Ascending aorta (tissue), 2 donors: ENCODE results near the gene SLC16A8. TPM values are rescaled to one million over a fixed set of nuclear protein-coding genes. Genes with fewer than 3 reads are reported as not detected.

ENCODE experiments used
- DNase-seq, 2 donors: peaks; one replicate each; pipeline ENCODE4 v3.0.0-alpha.2; 2019; ENCODE audit warnings: low spot score in 2 of 2
- H3K27ac ChIP-seq, 2 donors: fragments of 200-600 bp; sonication (generic); one replicate each; pipeline ENCODE4 v1.5.1; 2016 to 2017; ENCODE audit warnings: mild to moderate bottlenecking in 1 of 2
- H3K27me3 ChIP-seq: fragments of 200-600 bp; sonication (generic); one replicate; pipeline ENCODE4 v1.5.1; 2017
- H3K36me3 ChIP-seq, 2 donors: fragments of 200-600 bp; sonication (generic); one replicate each; pipeline ENCODE4 v1.5.1; 2016
- H3K4me1 ChIP-seq, 2 donors: fragments of 200-600 bp; sonication (generic); one replicate each; pipeline ENCODE4 v1.5.1; 2016 to 2017; ENCODE audit warnings: mild to moderate bottlenecking in 1 of 2
- H3K4me3 ChIP-seq, 2 donors: fragments of 200-600 bp; sonication (generic); one replicate each; pipeline ENCODE4 v1.5.1; 2016 to 2017; ENCODE audit warnings: mild to moderate bottlenecking in 1 of 2
- H3K9me3 ChIP-seq, 2 donors: fragments of 200-600 bp; sonication (generic); one replicate each; pipeline ENCODE4 v1.5.1; 2016
- intact Hi-C: fragments of 100-400 bp; cut with DNase I; formaldehyde crosslinking; loops from one replicate; pipeline ENCODE4 v1.15.1; 2023
- total RNA-seq: library from RNA; depleted of rRNA; stranded (reverse); fragments of >200 nt; gene quantifications from one replicate; pipeline ENCODE4 v1.1.0, GENCODE V29; 2016
- TF ChIP-seq, protein P1 (sequence below), 3 experiments: fragments of 200-600 bp in 2 of 3; fragments of 450-650 bp in 1 of 3; sonication (generic) in 2 of 3; IDR thresholded peaks; one replicate each; pipeline ENCODE4 v1.5.1; 2016 to 2019; ENCODE audit warnings: antibody characterized with exemption in 3 of 3, mild to moderate bottlenecking in 1 of 3, moderate library complexity in 1 of 3

SLC16A8 gene
- total RNA-seq, 1 donor from 2014 or later = not detected

DNA sequence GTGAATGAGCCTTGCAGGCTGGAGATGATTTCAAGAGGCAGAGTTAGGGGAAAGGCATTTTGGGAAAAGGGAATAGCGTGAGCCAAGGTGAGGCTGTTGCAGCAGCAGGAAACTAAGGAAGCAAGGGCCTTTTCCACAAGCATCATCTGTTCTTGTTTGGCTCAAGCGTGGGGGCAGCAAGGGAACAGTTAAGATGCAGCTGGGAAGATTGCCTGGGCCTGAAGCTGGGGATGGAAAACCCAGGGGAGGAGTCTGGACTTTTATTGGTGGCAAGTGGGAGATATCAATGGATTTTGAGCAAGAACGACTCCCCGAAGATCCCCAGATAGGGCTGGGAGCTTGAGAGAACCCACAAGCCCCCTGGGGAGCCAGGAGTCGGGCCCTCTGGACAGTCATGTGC, 54.1 kb downstream of the SLC16A8 start:
- intact Hi-C loops = no loop called here
- Histone ChIP-seq H3K27me3 (no peaks in the 10 kb centered on the region), H3K4me1 (peaks cover 4 to 16% of the 10 kb centered on the region in 2 donors), H3K9me3 (no peaks in the 10 kb centered on the region), H3K27ac (no peak overlapping the region), H3K36me3 (no peaks in the 10 kb centered on the region), H3K4me3 (no peak overlapping the region)
- TF ChIP-seq, protein P1, sequence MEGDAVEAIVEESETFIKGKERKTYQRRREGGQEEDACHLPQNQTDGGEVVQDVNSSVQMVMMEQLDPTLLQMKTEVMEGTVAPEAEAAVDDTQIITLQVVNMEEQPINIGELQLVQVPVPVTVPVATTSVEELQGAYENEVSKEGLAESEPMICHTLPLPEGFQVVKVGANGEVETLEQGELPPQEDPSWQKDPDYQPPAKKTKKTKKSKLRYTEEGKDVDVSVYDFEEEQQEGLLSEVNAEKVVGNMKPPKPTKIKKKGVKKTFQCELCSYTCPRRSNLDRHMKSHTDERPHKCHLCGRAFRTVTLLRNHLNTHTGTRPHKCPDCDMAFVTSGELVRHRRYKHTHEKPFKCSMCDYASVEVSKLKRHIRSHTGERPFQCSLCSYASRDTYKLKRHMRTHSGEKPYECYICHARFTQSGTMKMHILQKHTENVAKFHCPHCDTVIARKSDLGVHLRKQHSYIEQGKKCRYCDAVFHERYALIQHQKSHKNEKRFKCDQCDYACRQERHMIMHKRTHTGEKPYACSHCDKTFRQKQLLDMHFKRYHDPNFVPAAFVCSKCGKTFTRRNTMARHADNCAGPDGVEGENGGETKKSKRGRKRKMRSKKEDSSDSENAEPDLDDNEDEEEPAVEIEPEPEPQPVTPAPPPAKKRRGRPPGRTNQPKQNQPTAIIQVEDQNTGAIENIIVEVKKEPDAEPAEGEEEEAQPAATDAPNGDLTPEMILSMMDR (IDR thresholded peaks at IDR 0.05) = no peak
- no peak for DNase-seq

DNA sequence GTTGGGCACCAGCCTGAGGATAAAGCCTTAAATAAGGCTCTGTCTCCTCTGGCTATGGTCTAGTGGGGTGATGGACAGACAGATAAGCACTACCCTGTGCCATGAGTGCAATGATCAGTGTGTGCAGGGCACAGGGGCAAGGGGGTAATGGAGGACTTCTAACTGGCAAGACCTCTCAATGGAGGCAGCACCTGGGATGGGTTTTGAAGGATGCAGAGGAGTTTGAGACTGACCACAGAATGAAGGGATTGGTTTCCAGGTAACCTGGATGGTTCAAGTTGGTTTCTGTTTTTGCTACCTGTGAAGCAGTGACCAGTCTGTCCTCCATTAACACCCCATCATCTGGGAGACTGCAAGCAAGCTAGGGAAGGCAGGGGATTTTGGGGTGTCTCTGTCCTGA, 54.6 kb downstream of the SLC16A8 start:
- TF ChIP-seq, protein P1 (IDR thresholded peaks at IDR 0.05) = no peak
- no peaks in the 10 kb centered on the region for H3K36me3 ChIP-seq
- H3K4me1 ChIP-seq = peaks cover 3 to 10% of the 10 kb centered on the region in 2 donors
- no peak for DNase-seq
- H3K9me3 ChIP-seq = no peaks in the 10 kb centered on the region
- H3K4me3 ChIP-seq = no peak overlapping the region
- intact Hi-C loops = no loop called here
- no peak overlapping the region for H3K27ac ChIP-seq
- no peaks in the 10 kb centered on the region for H3K27me3 ChIP-seq

DNA sequence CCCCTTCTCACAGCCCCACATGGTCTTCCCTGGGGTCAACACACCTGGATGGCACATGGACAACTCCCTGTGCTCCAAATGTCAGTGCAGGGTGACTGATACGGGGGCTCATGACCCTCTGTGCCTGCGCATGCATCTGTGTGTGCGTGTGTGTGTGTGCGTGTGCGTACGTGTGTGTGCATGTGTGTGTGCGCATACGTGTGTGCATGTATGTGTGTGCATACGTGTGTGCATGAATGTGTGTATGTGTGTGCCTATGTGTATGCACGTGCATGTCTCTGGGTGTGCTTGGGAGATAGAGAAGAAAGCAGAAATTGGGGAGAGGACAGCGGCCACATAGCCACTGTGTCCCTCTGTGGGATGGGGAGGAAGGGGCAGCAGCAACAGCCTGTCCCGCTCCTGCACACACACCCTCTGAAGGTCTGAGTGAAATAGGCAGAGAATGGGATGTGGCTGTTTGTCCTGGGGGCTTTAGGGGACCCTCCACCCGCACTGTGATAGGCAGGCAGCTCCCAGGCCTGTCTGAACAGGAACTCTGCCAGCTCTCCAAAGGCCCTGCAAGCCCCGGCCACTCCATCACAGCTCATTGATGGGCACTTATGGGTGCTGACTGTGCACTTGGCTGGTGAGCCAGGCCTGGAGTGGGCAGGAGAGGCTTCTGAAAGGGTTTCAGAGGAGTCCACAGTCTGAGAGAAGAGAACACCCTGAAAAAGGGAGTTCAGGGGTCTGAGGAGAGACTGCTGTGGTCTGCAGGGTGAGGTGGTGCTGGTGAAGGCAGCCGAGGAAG, 55.4 kb downstream of the SLC16A8 start:
- intact Hi-C loops = no loop called here
- no peak overlapping the region for H3K4me3 ChIP-seq
- TF ChIP-seq, protein P1 (IDR thresholded peaks at IDR 0.05) = no peak
- no peaks in the 10 kb centered on the region for H3K27me3 ChIP-seq
- no peak for DNase-seq
- no peaks in the 10 kb centered on the region for H3K36me3 ChIP-seq
- peaks cover 0 to 2% of the 10 kb centered on the region in 2 donors for H3K4me1 ChIP-seq
- H3K9me3 ChIP-seq = no peaks in the 10 kb centered on the region
- no peak overlapping the region for H3K27ac ChIP-seq

Other genes starting within 250 kb of the SLC16A8 start
- 61.8 TPM for gene ANKRD54, start 239.8 kb downstream of the SLC16A8 start, total RNA-seq
- 256 TPM for gene EIF3L, start 234.8 kb downstream of the SLC16A8 start, total RNA-seq
- 43.9 TPM for gene MICALL1, start 177.9 kb downstream of the SLC16A8 start, total RNA-seq
- not detected for gene C22orf23, start 130.6 kb downstream of the SLC16A8 start, total RNA-seq
- gene POLR2F, start 130.5 kb downstream of the SLC16A8 start, total RNA-seq = 204 TPM
- gene SOX10, start 99.6 kb downstream of the SLC16A8 start, total RNA-seq = 23.0 TPM
- gene PICK1, start 26.8 kb downstream of the SLC16A8 start, total RNA-seq = 88.1 TPM
- gene BAIAP2L2, start 26.5 kb upstream of the SLC16A8 start, total RNA-seq = not detected
- 79.5 TPM for gene PLA2G6, start 97.6 kb upstream of the SLC16A8 start, total RNA-seq
- 183 TPM for gene MAFF, start 117.8 kb upstream of the SLC16A8 start, total RNA-seq
- 118 TPM for gene TMEM184B, start 188.8 kb upstream of the SLC16A8 start, total RNA-seq
- gene CSNK1E, start 233.2 kb upstream of the SLC16A8 start, total RNA-seq = 185 TPM